ENCODE data around the gene CD38.

DNA sequence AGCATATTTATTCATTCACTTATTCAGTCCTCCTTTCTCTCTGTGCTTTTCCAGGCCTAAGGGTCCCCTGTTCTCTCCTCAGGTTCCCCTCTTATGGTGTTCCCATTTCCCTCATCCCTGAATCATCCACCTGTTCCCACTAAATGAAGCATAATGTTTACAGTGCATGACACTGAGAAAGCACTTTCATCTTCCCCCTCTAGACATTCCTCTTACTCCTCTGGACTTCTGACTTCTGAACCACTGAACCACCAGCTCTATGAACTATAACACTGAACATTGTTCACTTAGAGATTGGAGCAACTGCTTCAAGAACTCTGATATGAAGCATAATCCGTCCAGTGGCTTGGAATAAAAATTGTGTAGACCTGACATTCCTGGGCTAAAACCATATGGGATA, 59.5 kb downstream of the CD38 start:
- TF ChIP-seq, protein P1, sequence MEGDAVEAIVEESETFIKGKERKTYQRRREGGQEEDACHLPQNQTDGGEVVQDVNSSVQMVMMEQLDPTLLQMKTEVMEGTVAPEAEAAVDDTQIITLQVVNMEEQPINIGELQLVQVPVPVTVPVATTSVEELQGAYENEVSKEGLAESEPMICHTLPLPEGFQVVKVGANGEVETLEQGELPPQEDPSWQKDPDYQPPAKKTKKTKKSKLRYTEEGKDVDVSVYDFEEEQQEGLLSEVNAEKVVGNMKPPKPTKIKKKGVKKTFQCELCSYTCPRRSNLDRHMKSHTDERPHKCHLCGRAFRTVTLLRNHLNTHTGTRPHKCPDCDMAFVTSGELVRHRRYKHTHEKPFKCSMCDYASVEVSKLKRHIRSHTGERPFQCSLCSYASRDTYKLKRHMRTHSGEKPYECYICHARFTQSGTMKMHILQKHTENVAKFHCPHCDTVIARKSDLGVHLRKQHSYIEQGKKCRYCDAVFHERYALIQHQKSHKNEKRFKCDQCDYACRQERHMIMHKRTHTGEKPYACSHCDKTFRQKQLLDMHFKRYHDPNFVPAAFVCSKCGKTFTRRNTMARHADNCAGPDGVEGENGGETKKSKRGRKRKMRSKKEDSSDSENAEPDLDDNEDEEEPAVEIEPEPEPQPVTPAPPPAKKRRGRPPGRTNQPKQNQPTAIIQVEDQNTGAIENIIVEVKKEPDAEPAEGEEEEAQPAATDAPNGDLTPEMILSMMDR (IDR thresholded peaks at IDR 0.05), result no peak
- TF ChIP-seq EZH2 (IDR thresholded peaks at IDR 0.05), result no peak

Measured in neural progenitor cell (in vitro differentiated cells).